DMS114 treated with DMSO at 0.1 percent for 48 hours (cell line): ENCODE data around the gene CYP2B6.
"Not testable (repeated sequence)": the region's sequence is repeated elsewhere in the genome, so short reads cannot be mapped to it uniquely, and the experiment has no call there.

Source experiments
- DNase-seq: peaks from one replicate; lab custom pipeline; 2025; ENCODE audit not compliant: unreplicated experiment; lab: John Stamatoyannopoulos, UW

Gene CYP2B6

GRCh38 chr19:41030651-41031050 lies 39.6 kb downstream of the CYP2B6 start:
- DNase-seq = no peak

- no peak for DNase-seq
Observed at GRCh38 chr19:41031916-41032315, 40.8 kb downstream of the CYP2B6 start.

- DNase-seq = not testable (repeated sequence)
Observed at GRCh38 chr19:41033324-41033723, 42.2 kb downstream of the CYP2B6 start.

- no peak for DNase-seq
Observed at GRCh38 chr19:41039806-41040205, 48.7 kb downstream of the CYP2B6 start.

- not testable (repeated sequence) for DNase-seq
Observed at GRCh38 chr19:41045095-41045494, 54.0 kb downstream of the CYP2B6 start.

GRCh38 chr19:41050426-41050825 lies 59.3 kb downstream of the CYP2B6 start:
- DNase-seq = no peak

GRCh38 chr19:41052162-41052561 lies 61.1 kb downstream of the CYP2B6 start:
- not testable (repeated sequence) for DNase-seq

- DNase-seq = not testable (repeated sequence)
Observed at GRCh38 chr19:41053331-41053730, 62.2 kb downstream of the CYP2B6 start.

- DNase-seq = peak; percentile 80
Observed at GRCh38 chr19:41064974-41065569, 74.0 kb downstream of the CYP2B6 start.
